RPMI7951 (cell line): ENCODE data around the gene MAN2B1. TPM values are rescaled to one million over a fixed set of nuclear protein-coding genes. Genes with fewer than 3 reads are reported as not detected.
"Not testable (repeated sequence)": the region's sequence is repeated elsewhere in the genome, so short reads cannot be mapped to it uniquely, and the experiment has no call there.

Experiments used
- DNase-seq: peaks from one replicate; pipeline ENCODE4 v3.0.0-alpha.2; 2012; ENCODE audit warnings: low read depth
- total RNA-seq: library from RNA; depleted of rRNA; stranded (reverse); fragments of >200 nt; shearing (Covaris generic); gene quantifications from 2 replicates; pipeline ENCODE4 v1.2.3, GENCODE V29; 2014

The MAN2B1 gene
- total RNA-seq, 1 experiment from 2014 or later = 25.2 TPM

- no peak for DNase-seq
Measured at GRCh38 chr19:12660980-12661379, 5.6 kb downstream of the MAN2B1 start.

GRCh38 chr19:12657966-12658365 lies 8.6 kb downstream of the MAN2B1 start:
- DNase-seq = no peak

- DNase-seq = no peak
Measured at GRCh38 chr19:12656899-12657571, 9.5 kb downstream of the MAN2B1 start.

- DNase-seq = no peak
Measured at GRCh38 chr19:12655546-12655945, 11.0 kb downstream of the MAN2B1 start.

- no peak for DNase-seq
Measured at GRCh38 chr19:12652219-12652618, 14.3 kb downstream of the MAN2B1 start.

GRCh38 chr19:12649941-12650340 lies 16.6 kb downstream of the MAN2B1 start:
- no peak for DNase-seq

GRCh38 chr19:12648088-12648487 lies 18.5 kb downstream of the MAN2B1 start:
- DNase-seq = no peak

GRCh38 chr19:12647490-12648071 lies 19.0 kb downstream of the MAN2B1 start:
- peak; percentile 26 for DNase-seq

GRCh38 chr19:12647047-12647446 lies 19.5 kb downstream of the MAN2B1 start:
- no peak for DNase-seq

- no peak for DNase-seq
Measured at GRCh38 chr19:12646551-12646950, 20.0 kb downstream of the MAN2B1 start.

GRCh38 chr19:12643716-12644115 lies 22.8 kb downstream of the MAN2B1 start:
- not testable (repeated sequence) for DNase-seq

GRCh38 chr19:12642506-12642905 lies 24.0 kb downstream of the MAN2B1 start:
- DNase-seq = no peak

- DNase-seq = no peak
Measured at GRCh38 chr19:12641456-12641855, 25.1 kb downstream of the MAN2B1 start.

- peak; percentile 79 for DNase-seq
Measured at GRCh38 chr19:12639901-12640613, 26.5 kb downstream of the MAN2B1 start.

GRCh38 chr19:12638611-12639182 lies 27.8 kb downstream of the MAN2B1 start:
- no peak for DNase-seq

GRCh38 chr19:12636631-12637030 lies 29.9 kb downstream of the MAN2B1 start:
- no peak for DNase-seq

GRCh38 chr19:12629215-12629614 lies 37.3 kb downstream of the MAN2B1 start:
- DNase-seq = no peak

GRCh38 chr19:12628040-12629022 lies 38.2 kb downstream of the MAN2B1 start:
- DNase-seq = peak; percentile 27

- no peak for DNase-seq
Measured at GRCh38 chr19:12626958-12627357, 39.6 kb downstream of the MAN2B1 start.

- no peak for DNase-seq
Measured at GRCh38 chr19:12623361-12624031, 43.0 kb downstream of the MAN2B1 start.
